Kidney epithelial cell (primary cell): Measurements from ENCODE around the gene WAC. TPM values are rescaled to one million over a fixed set of nuclear protein-coding genes. Genes with fewer than 3 reads are reported as not detected.
A peak's percentile ranks its signal among the peaks of the same experiment; 100 is the strongest.

Source experiments
- DNase-seq: peaks from one replicate; pipeline ENCODE4 v3.0.0-alpha.2; 2010; ENCODE audit warnings: low read depth
- H3K27me3 ChIP-seq: 2 replicates; pipeline ENCODE4 v1.6.0; 2011; ENCODE audit warnings: low read length; ENCODE audit not compliant: control insufficient read depth, insufficient read depth
- H3K36me3 ChIP-seq: 2 replicates; pipeline ENCODE4 v1.5.1; 2011; ENCODE audit warnings: low read length; ENCODE audit not compliant: control insufficient read depth, insufficient read depth
- H3K4me3 ChIP-seq: 2 replicates; pipeline ENCODE4 v1.5.1; 2011; ENCODE audit warnings: low read depth, mild to moderate bottlenecking, control low read depth, low read length
- total RNA-seq: library from RNA; depleted of rRNA; stranded (reverse); fragments of >200 nt; gene quantifications from 2 replicates; pipeline ENCODE4 v1.2.3, GENCODE V29; 2015
- TF ChIP-seq, protein P1 (sequence below): IDR thresholded peaks from 2 replicates; pipeline ENCODE4 v1.5.1; 2011; ENCODE audit warnings: mild to moderate bottlenecking, moderate library complexity, low read length, control low read depth, inconsistent platforms; ENCODE audit not compliant: insufficient read depth, poor library complexity, severe bottlenecking

WAC gene
- total RNA-seq, 1 donor from 2014 or later = 83.3 TPM

DNA sequence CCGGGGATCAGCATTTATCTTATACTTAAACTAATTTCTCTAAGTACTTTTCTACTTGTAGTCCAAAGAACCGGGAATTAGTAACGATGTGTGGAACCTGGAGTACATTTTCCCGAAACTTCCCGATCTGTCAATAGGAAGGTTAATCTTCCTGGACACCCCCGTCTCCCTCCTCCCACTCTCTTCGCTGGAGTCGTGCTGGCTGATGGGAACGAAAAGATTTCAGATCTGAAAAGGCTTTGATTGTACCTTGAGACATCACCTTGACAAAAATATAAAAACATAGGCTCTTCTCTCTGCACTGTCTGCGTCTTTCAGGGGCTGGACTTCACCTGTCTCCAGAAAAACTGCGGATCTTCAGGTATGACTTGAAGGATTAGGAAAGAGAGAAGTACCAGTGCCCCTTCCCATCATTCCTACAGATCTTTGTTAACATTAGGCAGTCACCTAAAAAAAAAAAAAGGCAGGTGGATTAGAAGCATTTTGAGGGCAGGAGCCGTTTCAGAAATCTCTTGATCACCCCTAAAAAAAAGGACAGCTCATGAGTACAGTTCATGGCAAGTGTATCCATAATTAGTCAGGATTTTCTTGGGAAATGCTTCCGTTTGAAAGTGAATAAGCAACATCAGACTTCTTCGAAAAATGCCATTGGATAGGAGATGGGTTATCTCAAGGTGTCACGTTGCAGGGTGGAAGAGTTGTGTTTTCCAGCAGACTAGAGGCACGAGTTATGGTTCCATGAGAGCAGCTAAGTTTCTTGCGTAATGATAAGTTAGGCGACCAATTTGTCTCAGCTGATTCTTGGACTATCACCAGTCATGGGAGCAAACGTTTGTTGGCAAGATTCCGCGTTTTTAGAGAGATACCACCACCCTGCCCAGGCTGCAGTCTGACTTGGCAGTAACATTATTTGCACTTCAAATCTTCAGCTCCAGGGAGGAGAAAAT lies 136.6 kb downstream of the WAC start:
- no peak for DNase-seq
- Histone ChIP-seq H3K4me3 (peak overlapping the region; percentile 46), H3K36me3 (no peaks in the 10 kb centered on the region), H3K27me3 (peaks cover 2% of the 10 kb centered on the region)
- TF ChIP-seq, protein P1, sequence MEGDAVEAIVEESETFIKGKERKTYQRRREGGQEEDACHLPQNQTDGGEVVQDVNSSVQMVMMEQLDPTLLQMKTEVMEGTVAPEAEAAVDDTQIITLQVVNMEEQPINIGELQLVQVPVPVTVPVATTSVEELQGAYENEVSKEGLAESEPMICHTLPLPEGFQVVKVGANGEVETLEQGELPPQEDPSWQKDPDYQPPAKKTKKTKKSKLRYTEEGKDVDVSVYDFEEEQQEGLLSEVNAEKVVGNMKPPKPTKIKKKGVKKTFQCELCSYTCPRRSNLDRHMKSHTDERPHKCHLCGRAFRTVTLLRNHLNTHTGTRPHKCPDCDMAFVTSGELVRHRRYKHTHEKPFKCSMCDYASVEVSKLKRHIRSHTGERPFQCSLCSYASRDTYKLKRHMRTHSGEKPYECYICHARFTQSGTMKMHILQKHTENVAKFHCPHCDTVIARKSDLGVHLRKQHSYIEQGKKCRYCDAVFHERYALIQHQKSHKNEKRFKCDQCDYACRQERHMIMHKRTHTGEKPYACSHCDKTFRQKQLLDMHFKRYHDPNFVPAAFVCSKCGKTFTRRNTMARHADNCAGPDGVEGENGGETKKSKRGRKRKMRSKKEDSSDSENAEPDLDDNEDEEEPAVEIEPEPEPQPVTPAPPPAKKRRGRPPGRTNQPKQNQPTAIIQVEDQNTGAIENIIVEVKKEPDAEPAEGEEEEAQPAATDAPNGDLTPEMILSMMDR = no peak

Other genes with a start within 250 kb of the WAC start
- 2.3 and 2.4 TPM in 2 replicates for gene MPP7, start 230.1 kb upstream of the WAC start, total RNA-seq
- 28.5 and 34.6 TPM in 2 replicates for gene BAMBI, start 144.4 kb downstream of the WAC start, total RNA-seq